ENCODE results near the gene MBNL3. TPM values are rescaled to one million over a fixed set of nuclear protein-coding genes. Genes with fewer than 3 reads are reported as not detected.
"Not testable (repeated sequence)": the region's sequence is repeated elsewhere in the genome, so short reads cannot be mapped to it uniquely, and the experiment has no call there.

MBNL3 gene
- total RNA-seq, 2 donors from 2014 or later, result 6.3 to 14.8 TPM

- H3K9me3 ChIP-seq, result no peaks in the 10 kb centered on the region
- ATAC-seq (no peak), DNase-seq (no peak)
- H3K4me1 ChIP-seq, result no peaks in the 10 kb centered on the region
- TF ChIP-seq POLR2A (IDR thresholded peaks at IDR 0.05), result no peak
- TF ChIP-seq CTCF (IDR thresholded peaks at IDR 0.05), result no peak
- H3K36me3 ChIP-seq (replicated peaks in 1 of 2; ENCODE audit: insufficient read depth in 1 of 2, low read depth in 2 of 2), result no peaks in the 10 kb centered on the region
- H3K27ac ChIP-seq, result no peak overlapping the region
- intact Hi-C loops (cut with DNase I), result no loop called here
- H3K4me3 ChIP-seq, result no peak overlapping the region
- no peaks in the 10 kb centered on the region for H3K27me3 ChIP-seq
These were observed 157.8 kb downstream of the MBNL3 start for GRCh38 chrX:132331000-132331399.

- TF ChIP-seq CTCF (IDR thresholded peaks at IDR 0.05) (no peak), POLR2A (IDR thresholded peaks at IDR 0.05) (no peak)
- H3K27me3 ChIP-seq, result no peaks in the 10 kb centered on the region
- DNase-seq (no peak), ATAC-seq (no peak)
- H3K27ac ChIP-seq, result no peak overlapping the region
- H3K36me3 ChIP-seq (replicated peaks in 1 of 2; ENCODE audit: insufficient read depth in 1 of 2, low read depth in 2 of 2), result no peaks in the 10 kb centered on the region
- no peaks in the 10 kb centered on the region for H3K9me3 ChIP-seq
- WGBS, 2 donors, result 91 to 96% methylated on average over 2 of the region's 2 CpGs
- H3K4me3 ChIP-seq, result no peak overlapping the region
- H3K4me1 ChIP-seq, result no peaks in the 10 kb centered on the region
- intact Hi-C loops (cut with DNase I), result no loop called here
These were observed 158.6 kb downstream of the MBNL3 start for GRCh38 chrX:132330156-132330729.

GRCh38 chrX:132326960-132327359 lies 161.9 kb downstream of the MBNL3 start:
- WGBS, 2 donors, result 90 to 100% methylated on average over 2 of the region's 2 CpGs
- DNase-seq; H3K36me3 ChIP-seq (replicated peaks in 1 of 2; ENCODE audit: insufficient read depth in 1 of 2, low read depth in 2 of 2); H3K4me1 ChIP-seq; ATAC-seq; H3K27me3 ChIP-seq; H3K4me3 ChIP-seq; H3K9me3 ChIP-seq; intact Hi-C loops (cut with DNase I); H3K27ac ChIP-seq: not testable (repeated sequence)

All from body of pancreas (tissue), 4 donors.